Heart left ventricle (tissue), 16 donors: Measurements from ENCODE around the gene DOCK2. TPM values are rescaled to one million over a fixed set of nuclear protein-coding genes. Genes with fewer than 3 reads are reported as not detected.
"Not testable (repeated sequence)": the region's sequence is repeated elsewhere in the genome, so short reads cannot be mapped to it uniquely, and the experiment has no call there.

Experiments used
- ATAC-seq, 4 donors: fragments of 200-7000 bp; cut with Tn5 transposase; one replicate each; pipeline ENCODE4 v1.9.1; 2020 to 2022; ENCODE audit warnings: moderate library complexity in 4 of 4, mild to moderate bottlenecking in 3 of 4, moderate number of reproducible peaks in 1 of 4
- DNase-seq, 5 donors: peaks; one replicate each; pipeline ENCODE4 v3.0.0-alpha.2; 2020
- H3K27ac ChIP-seq, 12 donors: fragments of 200-600 bp; sonication (generic) in 4 of 12; one replicate each; pipeline versions ENCODE4 v1.5.0 to v1.8.0; 2016 to 2022; ENCODE audit warnings: mild to moderate bottlenecking in 2 of 12
- H3K27me3 ChIP-seq, 9 donors: fragments of 200-600 bp; sonication (generic) in 2 of 9; one replicate each; pipeline versions ENCODE4 v1.5.1 to v1.8.0; 2016 to 2022; ENCODE audit warnings: mild to moderate bottlenecking in 3 of 9
- H3K36me3 ChIP-seq, 9 donors: fragments of 200-600 bp; sonication (generic) in 2 of 9; one replicate each; pipeline versions ENCODE4 v1.5.0 to v1.8.0; 2018 to 2022; ENCODE audit warnings: mild to moderate bottlenecking in 2 of 9
- H3K4me1 ChIP-seq, 12 donors: fragments of 200-600 bp; sonication (generic) in 4 of 12; one replicate each; pipeline versions ENCODE4 v1.5.0 to v1.8.0; 2016 to 2022; ENCODE audit warnings: mild to moderate bottlenecking in 3 of 12
- H3K4me3 ChIP-seq, 12 donors: fragments of 200-600 bp; sonication (generic) in 4 of 12; one replicate each; pipeline versions ENCODE4 v1.5.0 to v1.8.0; 2017 to 2022; ENCODE audit warnings: mild to moderate bottlenecking in 9 of 12, moderate library complexity in 4 of 12
- H3K9me3 ChIP-seq, 12 donors: fragments of 200-600 bp; sonication (generic) in 4 of 12; one replicate each; pipeline versions ENCODE4 v1.5.0 to v1.8.0; 2016 to 2022; ENCODE audit warnings: mild to moderate bottlenecking in 1 of 12
- CTCF ChIP-seq, 12 donors: fragments of 200-600 bp; sonication (generic) in 4 of 12; IDR thresholded peaks; one replicate each; pipeline versions ENCODE4 v1.5.0 to v1.8.0; 2018 to 2022; ENCODE audit warnings: antibody characterized with exemption in 12 of 12, mild to moderate bottlenecking in 5 of 12
- POLR2A ChIP-seq, 2 donors: fragments of 450-650 bp; IDR thresholded peaks; one replicate each; pipeline ENCODE4 v1.6.1; 2017; ENCODE audit warnings: antibody characterized with exemption in 2 of 2, mild to moderate bottlenecking in 2 of 2, moderate library complexity in 2 of 2
- WGBS, 4 donors: extraction: QIAGEN DNeasy Blood & Tissue Kit in 2 of 4; methylation state at CpG; one replicate each; pipeline versions ENCODE4 v1.1.5 to v1.1.7; 2013 to 2018; 5-methylcytosine and 5-hydroxymethylcytosine counted together
- intact Hi-C, 10 donors: fragments of 100-400 bp; cut with DNase I; formaldehyde crosslinking; loops; one replicate each; pipeline versions ENCODE4 v1.11.1 to v1.14.2; 2022
- polyA plus RNA-seq, 2 donors: library from polyadenylated mRNA; stranded (reverse); fragments of 200-250 nt; gene quantifications; one replicate each; pipeline ENCODE4 v1.2.3, GENCODE V29; 2013
- total RNA-seq, 9 donors: library from RNA; depleted of rRNA in 2 of 9; stranded (reverse); fragments of >200 nt in 2 of 9; fragmentation: NEBNext Ultra II Directional in 3 of 9; extraction: Animal tissue kit (Norgen Biotek cat#: 25700) in 3 of 9; gene quantifications; one replicate each; pipeline versions ENCODE4 v1.1.0 to v1.2.4, GENCODE V29; 2016 to 2023
- donor health status: ischemic (EF 13 %, LVEDD 7.1; RV severe dilation, severe dysfunction).
- donor health status: healthy with polysubstance abuse.
- donor health status: DM: no; HTN: yes; CAD: no.
- donor health status: DM: no; HTN: no; CAD: no.
- donor health status: ischemic (EF 25% LVEDD 6.9; RV normal size, moderate dysfunction).
- donor health status: ischemic (EF 25% LVEDD 5.7; RV mildly dilated, moderate dysfunction).
- donor health status: healthy.
- donor health status: DM: yes; HTN: yes; CAD: no.
- donor health status: ischemic (EF 35%, LVEDD 5.7; RV mildly dilated, moderate dysfunction).
- donor health status: nonischemic (EF 11% LVEDD 7.7; RV severe dilation, severe dysfunction).
- donor health status: DM: yes; HTN: yes; CAD: no.
- donor health status: PGD.
- donor health status: ischemic (EF 29% LVEDD 5.4; RV normal size, mild dysfunction).
- donor health status: nonischemic (EF 23%, LVEDD 6.1; RV moderate dilation, normal function).

The DOCK2 gene
- total and polyA plus RNA-seq, 11 donors = 0.80 to 59.5 (median 4.6) TPM

GRCh38 chr5:169607882-169608281, 29.2 kb upstream of the DOCK2 start:
- 45 to 50% (median 48%) methylated on average over 2 of the region's 2 CpGs for WGBS, 4 donors
- intact Hi-C loops = no loop called here
- DNase-seq = no peak
- Histone ChIP-seq H3K4me3 (no peak overlapping the region), H3K36me3 (peaks cover 0 to 16% (median 3%) of the 10 kb centered on the region in 9 donors), H3K9me3 (peaks cover 0 to 15% (median 0%) of the 10 kb centered on the region in 12 donors), H3K4me1 (peaks cover 0 to 4% (median 0%) of the 10 kb centered on the region in 12 donors), H3K27me3 (no peaks in the 10 kb centered on the region), H3K27ac (no peak overlapping the region)
- no peak for ATAC-seq
- TF ChIP-seq CTCF (IDR thresholded peaks at IDR 0.05) (no peak), POLR2A (IDR thresholded peaks at IDR 0.05) (no peak)

DNA sequence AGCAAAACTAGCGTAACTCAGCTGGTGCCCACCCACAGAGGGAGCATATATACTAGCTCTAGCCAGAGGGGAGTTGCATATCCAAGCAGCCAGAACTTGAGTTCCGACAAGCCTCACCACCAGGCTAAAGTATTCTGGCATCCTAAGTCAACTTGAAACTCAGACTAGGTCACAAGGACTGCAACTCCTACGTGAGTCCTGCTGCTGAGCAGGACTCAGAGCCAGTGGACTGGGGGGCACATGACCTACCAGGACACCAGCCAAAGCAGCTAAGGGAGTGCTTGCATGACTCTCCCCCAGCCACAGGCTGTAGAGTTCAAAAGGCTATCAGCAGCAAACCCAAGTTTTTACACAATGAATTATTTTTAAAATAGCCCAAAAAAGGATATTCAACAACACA, 27.4 kb upstream of the DOCK2 start:
- H3K4me1 ChIP-seq = peaks cover 0 to 4% (median 0%) of the 10 kb centered on the region in 12 donors
- ATAC-seq = no peak
- H3K27ac ChIP-seq = no peak overlapping the region
- intact Hi-C loops = no loop called here
- peaks cover 0 to 4% (median 0%) of the 10 kb centered on the region in 9 donors for H3K27me3 ChIP-seq
- 54 to 81% (median 69%) methylated on average over 2 to 3 of the region's 3 CpGs for WGBS, 4 donors
- TF ChIP-seq POLR2A (IDR thresholded peaks at IDR 0.05) (no peak), CTCF (IDR thresholded peaks at IDR 0.05) (no peak)
- H3K36me3 ChIP-seq = peaks cover 0 to under 1% (median 0%) of the 10 kb centered on the region in 9 donors
- peaks cover 0 to 15% (median 0%) of the 10 kb centered on the region in 12 donors for H3K9me3 ChIP-seq
- DNase-seq = no peak
- H3K4me3 ChIP-seq = no peak overlapping the region

- Histone ChIP-seq H3K9me3 (peaks cover 0 to 15% (median 0%) of the 10 kb centered on the region in 12 donors), H3K36me3 (no peaks in the 10 kb centered on the region), H3K27me3 (peaks cover 0 to 4% (median 0%) of the 10 kb centered on the region in 9 donors), H3K4me3 (no peak overlapping the region), H3K27ac (no peak overlapping the region), H3K4me1 (peaks cover 0 to 4% (median 0%) of the 10 kb centered on the region in 12 donors)
- intact Hi-C loops = no loop called here
- TF ChIP-seq CTCF (IDR thresholded peaks at IDR 0.05) = no peak
- no peak for TF ChIP-seq POLR2A (IDR thresholded peaks at IDR 0.05)
- ATAC-seq (no peak), DNase-seq (no peak)
- WGBS, 4 donors = 75 to 78% (median 78%) methylated on average over 4 of the region's 4 CpGs
Measured at GRCh38 chr5:169610606-169611005, 26.5 kb upstream of the DOCK2 start.

GRCh38 chr5:169615561-169615960, 21.5 kb upstream of the DOCK2 start:
- no peak for TF ChIP-seq POLR2A (IDR thresholded peaks at IDR 0.05)
- TF ChIP-seq CTCF (IDR thresholded peaks at IDR 0.05) = no peak
- DNase-seq (no peak), ATAC-seq (no peak)
- intact Hi-C loops = no loop called here
- Histone ChIP-seq H3K27me3 (peaks cover 0 to 4% (median 0%) of the 10 kb centered on the region in 9 donors), H3K27ac (no peak overlapping the region), H3K4me1 (no peaks in the 10 kb centered on the region), H3K36me3 (no peaks in the 10 kb centered on the region), H3K9me3 (peaks cover 0 to 11% (median 0%) of the 10 kb centered on the region in 12 donors), H3K4me3 (no peak overlapping the region)
- WGBS, 4 donors = 72 to 81% (median 78%) methylated on average over 1 of the region's 1 CpG

GRCh38 chr5:169624307-169624706, 12.8 kb upstream of the DOCK2 start:
- H3K27me3 ChIP-seq, DNase-seq, H3K9me3 ChIP-seq, H3K4me1 ChIP-seq, intact Hi-C loops, H3K27ac ChIP-seq, ATAC-seq, H3K4me3 ChIP-seq, H3K36me3 ChIP-seq: not testable (repeated sequence)
- WGBS, 4 donors = 90 to 97% (median 94%) methylated on average over 2 of the region's 2 CpGs
